Fibroblast of lung (primary cell): ENCODE results near the gene STK32A.

Experiments used
- CTCF ChIP-seq, 2 donors: IDR thresholded peaks in 1 of 2; conservative IDR thresholded peaks in 1 of 2; 1 replicate in 1 of 2; 2 replicates in 1 of 2; pipeline ENCODE4 v1.5.1; 2011 to 2012; ENCODE audit warnings: low read length in 2 of 2, control low read depth in 1 of 2, inconsistent platforms in 1 of 2, low read depth in 1 of 2, mild to moderate bottlenecking in 1 of 2
- EZH2 ChIP-seq: IDR thresholded peaks from 2 replicates; pipeline ENCODE4 v1.5.1; 2012; ENCODE audit warnings: low read length, control low read depth, mild to moderate bottlenecking; ENCODE audit errors: missing control alignments

GRCh38 chr5:147344861-147345260 is 110.0 kb downstream of the STK32A start:
- no peak for TF ChIP-seq EZH2
- no peak for TF ChIP-seq CTCF (conservative IDR thresholded peaks at IDR 0.05 in 1 of 2, IDR thresholded peaks at IDR 0.05 in 1 of 2; ENCODE audit: low read depth in 1 of 2, low read length in 2 of 2)
